ENCODE measurements around the gene SNPH.
"Not testable (repeated sequence)": the region's sequence is repeated elsewhere in the genome, so short reads cannot be mapped to it uniquely, and the experiment has no call there.

Gene SNPH

DNA sequence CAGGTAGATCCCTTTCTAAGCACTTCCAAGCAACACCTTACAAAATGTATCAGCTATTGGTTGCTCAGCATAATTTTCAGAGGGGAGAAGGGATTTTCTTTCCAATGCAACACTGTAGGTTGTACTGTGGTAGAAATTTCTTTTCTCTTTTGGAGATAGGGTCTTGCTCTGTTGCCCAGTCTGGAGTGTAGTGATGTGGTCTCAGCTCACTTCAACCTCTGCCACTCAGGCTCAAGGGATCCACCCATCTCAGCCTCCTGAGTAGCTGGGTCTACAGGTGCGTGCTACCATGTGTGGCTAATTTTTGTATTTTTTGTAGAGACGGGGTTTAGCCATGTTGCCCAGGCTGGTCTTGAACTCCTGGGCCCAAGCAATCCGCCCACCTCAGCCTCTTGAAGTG, 24.0 kb upstream of the SNPH start:
- no peak overlapping the region for H3K27ac ChIP-seq (ENCODE audit: low read length)
- no peaks in the 10 kb centered on the region for H3K4me1 ChIP-seq (ENCODE audit: control insufficient read depth in 1 of 2, insufficient read depth in 2 of 2, low read length in 2 of 2)
- H3K36me3 ChIP-seq (ENCODE audit: control insufficient read depth in 1 of 2, insufficient read depth in 2 of 2, low read length in 2 of 2) = no peaks in the 10 kb centered on the region

DNA sequence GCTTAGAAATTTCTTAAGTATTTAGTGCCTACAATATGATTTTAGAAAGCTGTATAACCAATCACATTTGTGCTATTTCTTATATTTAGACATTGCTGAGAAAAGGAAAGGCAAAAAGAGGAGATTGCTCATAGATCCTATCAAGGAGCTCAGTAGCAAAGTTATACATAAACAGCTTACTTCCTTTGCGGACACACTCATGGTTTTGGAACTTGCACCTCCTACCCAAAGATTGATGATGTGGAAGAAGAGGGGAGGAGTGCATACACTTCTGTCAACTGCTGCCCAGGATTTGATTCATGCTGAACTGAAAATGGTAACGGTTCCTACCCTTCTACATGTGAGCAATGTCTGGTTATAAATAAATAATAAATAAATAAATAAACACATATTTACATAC, 23.6 kb upstream of the SNPH start:
- Histone ChIP-seq H3K4me1 (ENCODE audit: control insufficient read depth in 1 of 2, insufficient read depth in 2 of 2, low read length in 2 of 2) (no peaks in the 10 kb centered on the region), H3K4me3 (ENCODE audit: low read depth in 1 of 2, low read length in 2 of 2) (no peak overlapping the region), H3K9me3 (ENCODE audit: control insufficient read depth in 1 of 2, low read length in 2 of 2) (no peaks in the 10 kb centered on the region), H3K27me3 (ENCODE audit: low read depth, low read length) (peaks cover 4% of the 10 kb centered on the region), H3K36me3 (ENCODE audit: control insufficient read depth in 1 of 2, insufficient read depth in 2 of 2, low read length in 2 of 2) (no peaks in the 10 kb centered on the region), H3K27ac (ENCODE audit: low read length) (no peak overlapping the region)

More for the DNA sequence above, 24.0 kb upstream of the SNPH start:
- peaks cover 4% of the 10 kb centered on the region for H3K27me3 ChIP-seq (ENCODE audit: low read depth, low read length)
- no peak overlapping the region for H3K4me3 ChIP-seq (ENCODE audit: low read depth in 1 of 2, low read length in 2 of 2)
- H3K9me3 ChIP-seq (ENCODE audit: control insufficient read depth in 1 of 2, low read length in 2 of 2) = no peaks in the 10 kb centered on the region

- Histone ChIP-seq H3K4me1 (ENCODE audit: control insufficient read depth in 1 of 2, insufficient read depth in 2 of 2, low read length in 2 of 2) (no peaks in the 10 kb centered on the region), H3K27me3 (ENCODE audit: low read depth, low read length) (peaks cover 3% of the 10 kb centered on the region), H3K27ac (ENCODE audit: low read length) (no peak overlapping the region)
Measured at GRCh38 chr20:1245578-1245977, 20.5 kb upstream of the SNPH start.

DNA sequence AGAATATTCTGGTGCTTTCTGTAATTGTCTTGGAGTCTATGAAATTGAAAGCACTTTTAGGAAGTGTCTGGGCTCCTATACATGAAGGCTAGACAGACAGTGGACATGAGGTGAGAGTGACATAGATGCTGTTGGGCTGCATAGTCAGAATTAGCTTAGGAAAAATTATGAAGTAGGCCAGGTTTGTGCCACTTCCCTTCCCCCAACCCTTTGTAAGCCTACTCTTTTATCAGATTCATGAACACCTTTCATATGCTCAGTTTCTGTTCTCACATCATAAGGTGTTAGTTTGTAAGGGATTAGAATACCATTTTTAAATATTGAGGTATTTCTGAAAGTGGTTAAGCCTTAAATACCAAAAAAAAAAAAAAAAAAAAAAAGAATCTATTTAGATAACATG, 18.4 kb upstream of the SNPH start:
- Histone ChIP-seq H3K27ac (ENCODE audit: low read length) (no peak overlapping the region), H3K4me1 (ENCODE audit: control insufficient read depth in 1 of 2, insufficient read depth in 2 of 2, low read length in 2 of 2) (no peaks in the 10 kb centered on the region), H3K9me3 (ENCODE audit: control insufficient read depth in 1 of 2, low read length in 2 of 2) (no peaks in the 10 kb centered on the region), H3K36me3 (ENCODE audit: control insufficient read depth in 1 of 2, insufficient read depth in 2 of 2, low read length in 2 of 2) (no peaks in the 10 kb centered on the region), H3K4me3 (ENCODE audit: low read depth in 1 of 2, low read length in 2 of 2) (no peak overlapping the region), H3K27me3 (ENCODE audit: low read depth, low read length) (no peaks in the 10 kb centered on the region)

More at GRCh38 chr20:1245578-1245977, 20.5 kb upstream of the SNPH start:
- H3K36me3 ChIP-seq (ENCODE audit: control insufficient read depth in 1 of 2, insufficient read depth in 2 of 2, low read length in 2 of 2) = no peaks in the 10 kb centered on the region
- no peaks in the 10 kb centered on the region for H3K9me3 ChIP-seq (ENCODE audit: control insufficient read depth in 1 of 2, low read length in 2 of 2)
- H3K4me3 ChIP-seq (ENCODE audit: low read depth in 1 of 2, low read length in 2 of 2) = no peak overlapping the region

- not testable (repeated sequence) for H3K27ac ChIP-seq (ENCODE audit: low read length); H3K9me3 ChIP-seq (ENCODE audit: control insufficient read depth in 1 of 2, low read length in 2 of 2); H3K36me3 ChIP-seq (ENCODE audit: control insufficient read depth in 1 of 2, insufficient read depth in 2 of 2, low read length in 2 of 2); H3K27me3 ChIP-seq (ENCODE audit: low read depth, low read length); H3K4me3 ChIP-seq (ENCODE audit: low read depth in 1 of 2, low read length in 2 of 2); H3K4me1 ChIP-seq (ENCODE audit: control insufficient read depth in 1 of 2, insufficient read depth in 2 of 2, low read length in 2 of 2)
Measured at GRCh38 chr20:1250282-1250681, 15.8 kb upstream of the SNPH start.

GRCh38 chr20:1252416-1252815, 13.7 kb upstream of the SNPH start:
- Histone ChIP-seq H3K27me3 (ENCODE audit: low read depth, low read length) (no peaks in the 10 kb centered on the region), H3K4me1 (ENCODE audit: control insufficient read depth in 1 of 2, insufficient read depth in 2 of 2, low read length in 2 of 2) (no peaks in the 10 kb centered on the region), H3K9me3 (ENCODE audit: control insufficient read depth in 1 of 2, low read length in 2 of 2) (no peaks in the 10 kb centered on the region), H3K36me3 (ENCODE audit: control insufficient read depth in 1 of 2, insufficient read depth in 2 of 2, low read length in 2 of 2) (no peaks in the 10 kb centered on the region), H3K27ac (ENCODE audit: low read length) (no peak overlapping the region), H3K4me3 (ENCODE audit: low read depth in 1 of 2, low read length in 2 of 2) (no peak overlapping the region)

- no peak overlapping the region for H3K27ac ChIP-seq (ENCODE audit: low read length)
- no peaks in the 10 kb centered on the region for H3K27me3 ChIP-seq (ENCODE audit: low read depth, low read length)
- H3K4me3 ChIP-seq (ENCODE audit: low read depth in 1 of 2, low read length in 2 of 2) = no peak overlapping the region
- no peaks in the 10 kb centered on the region for H3K4me1 ChIP-seq (ENCODE audit: control insufficient read depth in 1 of 2, insufficient read depth in 2 of 2, low read length in 2 of 2)
- no peaks in the 10 kb centered on the region for H3K36me3 ChIP-seq (ENCODE audit: control insufficient read depth in 1 of 2, insufficient read depth in 2 of 2, low read length in 2 of 2)
- H3K9me3 ChIP-seq (ENCODE audit: control insufficient read depth in 1 of 2, low read length in 2 of 2) = no peaks in the 10 kb centered on the region
Measured at GRCh38 chr20:1254254-1254653, 11.8 kb upstream of the SNPH start.

GRCh38 chr20:1255675-1256074, 10.4 kb upstream of the SNPH start:
- Histone ChIP-seq H3K4me1 (ENCODE audit: control insufficient read depth in 1 of 2, insufficient read depth in 2 of 2, low read length in 2 of 2) (no peaks in the 10 kb centered on the region), H3K27ac (ENCODE audit: low read length) (no peak overlapping the region), H3K36me3 (ENCODE audit: control insufficient read depth in 1 of 2, insufficient read depth in 2 of 2, low read length in 2 of 2) (no peaks in the 10 kb centered on the region), H3K27me3 (ENCODE audit: low read depth, low read length) (no peaks in the 10 kb centered on the region), H3K9me3 (ENCODE audit: control insufficient read depth in 1 of 2, low read length in 2 of 2) (no peaks in the 10 kb centered on the region), H3K4me3 (ENCODE audit: low read depth in 1 of 2, low read length in 2 of 2) (no peak overlapping the region)

DNA sequence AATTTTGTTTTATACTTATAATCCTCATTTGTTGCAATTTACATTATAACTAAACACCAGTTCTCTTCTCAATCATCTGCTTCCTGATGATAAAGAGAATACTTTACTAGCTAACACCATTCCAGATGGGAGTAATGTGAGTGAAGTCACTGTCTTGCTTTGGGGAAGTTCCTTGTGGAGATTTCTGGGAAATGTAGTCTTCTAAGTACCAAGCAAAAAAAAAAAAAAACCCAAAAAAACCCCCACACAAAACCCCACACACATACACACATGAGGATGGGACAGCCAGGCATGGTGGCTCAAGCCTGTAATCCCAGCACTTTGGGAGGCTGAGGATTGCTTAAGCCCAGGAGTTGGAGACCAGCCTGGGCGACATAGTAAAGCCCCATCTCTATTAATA, 2.2 kb upstream of the SNPH start:
- Histone ChIP-seq H3K36me3 (ENCODE audit: control insufficient read depth in 1 of 2, insufficient read depth in 2 of 2, low read length in 2 of 2) (no peaks in the 10 kb centered on the region), H3K4me1 (ENCODE audit: control insufficient read depth in 1 of 2, insufficient read depth in 2 of 2, low read length in 2 of 2) (peaks cover 7 to 19% of the 10 kb centered on the region in 2 donors), H3K4me3 (ENCODE audit: low read depth in 1 of 2, low read length in 2 of 2) (no peak overlapping the region), H3K27me3 (ENCODE audit: low read depth, low read length) (no peaks in the 10 kb centered on the region), H3K9me3 (ENCODE audit: control insufficient read depth in 1 of 2, low read length in 2 of 2) (no peaks in the 10 kb centered on the region), H3K27ac (ENCODE audit: low read length) (no peak overlapping the region)

DNA sequence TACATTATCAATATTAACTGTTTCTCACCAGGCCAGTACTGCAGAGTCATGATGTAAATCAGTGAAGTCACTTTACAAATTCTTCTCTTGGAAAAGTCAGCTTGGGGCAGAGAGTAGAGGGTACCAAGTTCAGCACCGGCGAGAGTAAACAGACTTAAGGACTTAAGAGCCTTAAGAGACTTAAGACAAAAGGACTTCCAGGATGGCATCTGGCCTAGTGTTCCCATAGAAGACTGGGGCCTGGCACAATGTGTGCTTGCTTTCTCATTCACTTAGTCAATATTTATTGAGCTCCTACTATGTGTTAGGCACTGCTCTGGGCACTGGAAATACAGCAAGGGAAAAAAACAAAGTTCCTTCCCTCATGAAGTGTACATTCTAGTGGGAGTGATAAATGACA, 1.4 kb upstream of the SNPH start:
- H3K36me3 ChIP-seq (ENCODE audit: control insufficient read depth in 1 of 2, insufficient read depth in 2 of 2, low read length in 2 of 2) = no peaks in the 10 kb centered on the region
- H3K4me1 ChIP-seq (ENCODE audit: control insufficient read depth in 1 of 2, insufficient read depth in 2 of 2, low read length in 2 of 2) = peaks cover 7 to 19% of the 10 kb centered on the region in 2 donors
- H3K4me3 ChIP-seq (ENCODE audit: low read depth in 1 of 2, low read length in 2 of 2) = no peak overlapping the region
- no peaks in the 10 kb centered on the region for H3K27me3 ChIP-seq (ENCODE audit: low read depth, low read length)
- H3K9me3 ChIP-seq (ENCODE audit: control insufficient read depth in 1 of 2, low read length in 2 of 2) = no peaks in the 10 kb centered on the region
- no peak overlapping the region for H3K27ac ChIP-seq (ENCODE audit: low read length)

GRCh38 chr20:1265226-1265915, 723 bp upstream of the SNPH start:
- H3K36me3 ChIP-seq (ENCODE audit: control insufficient read depth in 1 of 2, insufficient read depth in 2 of 2, low read length in 2 of 2) = peaks cover 0 to 2% of the 10 kb centered on the region in 2 donors
- no peak overlapping the region for H3K27ac ChIP-seq (ENCODE audit: low read length)
- H3K27me3 ChIP-seq (ENCODE audit: low read depth, low read length) = no peaks in the 10 kb centered on the region
- H3K4me1 ChIP-seq (ENCODE audit: control insufficient read depth in 1 of 2, insufficient read depth in 2 of 2, low read length in 2 of 2) = peaks cover 7 to 19% of the 10 kb centered on the region in 2 donors
- no peaks in the 10 kb centered on the region for H3K9me3 ChIP-seq (ENCODE audit: control insufficient read depth in 1 of 2, low read length in 2 of 2)
- H3K4me3 ChIP-seq (ENCODE audit: low read depth in 1 of 2, low read length in 2 of 2) = peak overlapping the region; percentile 50 to 85

- H3K27ac ChIP-seq (ENCODE audit: low read length) = no peak overlapping the region
- no peaks in the 10 kb centered on the region for H3K27me3 ChIP-seq (ENCODE audit: low read depth, low read length)
- H3K9me3 ChIP-seq (ENCODE audit: control insufficient read depth in 1 of 2, low read length in 2 of 2) = no peaks in the 10 kb centered on the region
- peak overlapping the region; percentile 50 to 85 for H3K4me3 ChIP-seq (ENCODE audit: low read depth in 1 of 2, low read length in 2 of 2)
- peaks cover 0 to 2% of the 10 kb centered on the region in 2 donors for H3K36me3 ChIP-seq (ENCODE audit: control insufficient read depth in 1 of 2, insufficient read depth in 2 of 2, low read length in 2 of 2)
- peaks cover 7 to 19% of the 10 kb centered on the region in 2 donors for H3K4me1 ChIP-seq (ENCODE audit: control insufficient read depth in 1 of 2, insufficient read depth in 2 of 2, low read length in 2 of 2)
Measured at GRCh38 chr20:1265916-1266166, 253 bp upstream of the SNPH start.

All from muscle layer of duodenum (tissue), 2 donors.